Measurements from ENCODE around the gene TFR2.

DNA sequence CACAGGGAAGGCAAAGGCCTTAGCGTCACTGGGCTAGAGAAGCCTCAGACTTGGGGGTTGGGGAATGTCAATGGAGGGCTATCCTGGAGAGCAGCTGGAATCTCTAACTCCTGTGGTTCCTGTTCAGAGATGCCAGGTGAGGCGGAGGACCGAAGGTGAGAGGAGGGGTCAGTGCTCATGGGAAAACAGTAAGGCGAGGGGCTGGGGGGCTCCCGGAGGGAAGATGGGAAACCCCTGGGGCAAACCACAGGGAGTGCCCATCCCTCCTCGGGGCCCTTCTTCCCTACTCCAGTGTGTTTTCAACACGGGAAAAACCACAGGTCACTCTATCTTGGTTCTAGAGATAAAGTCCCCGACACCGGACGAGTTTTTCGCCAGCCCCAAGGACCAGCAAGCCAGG lies 58.7 kb downstream of the TFR2 start:
- TF ChIP-seq, protein P1, sequence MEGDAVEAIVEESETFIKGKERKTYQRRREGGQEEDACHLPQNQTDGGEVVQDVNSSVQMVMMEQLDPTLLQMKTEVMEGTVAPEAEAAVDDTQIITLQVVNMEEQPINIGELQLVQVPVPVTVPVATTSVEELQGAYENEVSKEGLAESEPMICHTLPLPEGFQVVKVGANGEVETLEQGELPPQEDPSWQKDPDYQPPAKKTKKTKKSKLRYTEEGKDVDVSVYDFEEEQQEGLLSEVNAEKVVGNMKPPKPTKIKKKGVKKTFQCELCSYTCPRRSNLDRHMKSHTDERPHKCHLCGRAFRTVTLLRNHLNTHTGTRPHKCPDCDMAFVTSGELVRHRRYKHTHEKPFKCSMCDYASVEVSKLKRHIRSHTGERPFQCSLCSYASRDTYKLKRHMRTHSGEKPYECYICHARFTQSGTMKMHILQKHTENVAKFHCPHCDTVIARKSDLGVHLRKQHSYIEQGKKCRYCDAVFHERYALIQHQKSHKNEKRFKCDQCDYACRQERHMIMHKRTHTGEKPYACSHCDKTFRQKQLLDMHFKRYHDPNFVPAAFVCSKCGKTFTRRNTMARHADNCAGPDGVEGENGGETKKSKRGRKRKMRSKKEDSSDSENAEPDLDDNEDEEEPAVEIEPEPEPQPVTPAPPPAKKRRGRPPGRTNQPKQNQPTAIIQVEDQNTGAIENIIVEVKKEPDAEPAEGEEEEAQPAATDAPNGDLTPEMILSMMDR (IDR thresholded peaks at IDR 0.05): no peak
- no peak for TF ChIP-seq ZFX (IDR thresholded peaks at IDR 0.05; ENCODE audit: borderline replicate concordance)

Measured in 22Rv1 (cell line).